GM18868 (cell line): Measurements from ENCODE around the gene FBXO31.
"Not testable (repeated sequence)": the region's sequence is repeated elsewhere in the genome, so short reads cannot be mapped to it uniquely, and the experiment has no call there.

Source experiments
- ATAC-seq: cut with Tn5 transposase; IDR thresholded peaks from one replicate; pipeline ENCODE4 v1.9.1; 2021; ENCODE audit warnings: mild to moderate bottlenecking, moderate library complexity; ENCODE audit not compliant: unreplicated experiment

The FBXO31 gene

DNA sequence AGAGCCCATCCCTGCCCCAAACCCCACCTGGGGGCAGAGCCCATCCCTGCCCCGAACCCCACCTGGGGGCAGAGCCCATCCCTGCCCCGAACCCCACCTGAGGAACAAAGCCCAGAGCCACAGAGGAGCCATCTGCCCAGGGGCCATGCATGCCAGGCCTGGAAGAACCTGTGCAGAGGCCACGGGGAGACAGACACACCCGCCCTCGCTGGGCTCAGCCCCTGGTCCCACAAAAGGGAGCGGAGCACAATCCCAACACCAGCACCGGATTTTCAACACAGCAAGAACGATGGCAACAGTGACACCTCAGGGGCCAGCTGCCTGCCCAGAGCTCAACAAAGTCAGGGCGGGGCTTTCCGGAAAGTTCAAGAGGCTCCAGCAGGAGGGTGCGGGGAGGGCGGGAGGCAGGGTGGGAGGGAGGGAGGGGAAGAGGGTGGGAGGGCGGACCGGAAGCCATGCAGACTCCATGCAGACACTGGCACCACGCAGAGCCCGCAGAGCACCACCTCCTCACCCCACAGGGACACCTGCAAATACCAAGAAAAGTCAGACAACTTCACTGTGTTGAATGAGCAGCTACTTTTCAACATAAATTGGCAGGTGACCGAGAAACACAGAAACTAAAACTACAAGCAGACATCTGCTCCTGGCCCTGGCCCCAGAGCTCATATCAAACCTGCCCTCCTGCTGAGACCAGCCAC lies 38.5 kb downstream of the FBXO31 start:
- ATAC-seq: no peak

DNA sequence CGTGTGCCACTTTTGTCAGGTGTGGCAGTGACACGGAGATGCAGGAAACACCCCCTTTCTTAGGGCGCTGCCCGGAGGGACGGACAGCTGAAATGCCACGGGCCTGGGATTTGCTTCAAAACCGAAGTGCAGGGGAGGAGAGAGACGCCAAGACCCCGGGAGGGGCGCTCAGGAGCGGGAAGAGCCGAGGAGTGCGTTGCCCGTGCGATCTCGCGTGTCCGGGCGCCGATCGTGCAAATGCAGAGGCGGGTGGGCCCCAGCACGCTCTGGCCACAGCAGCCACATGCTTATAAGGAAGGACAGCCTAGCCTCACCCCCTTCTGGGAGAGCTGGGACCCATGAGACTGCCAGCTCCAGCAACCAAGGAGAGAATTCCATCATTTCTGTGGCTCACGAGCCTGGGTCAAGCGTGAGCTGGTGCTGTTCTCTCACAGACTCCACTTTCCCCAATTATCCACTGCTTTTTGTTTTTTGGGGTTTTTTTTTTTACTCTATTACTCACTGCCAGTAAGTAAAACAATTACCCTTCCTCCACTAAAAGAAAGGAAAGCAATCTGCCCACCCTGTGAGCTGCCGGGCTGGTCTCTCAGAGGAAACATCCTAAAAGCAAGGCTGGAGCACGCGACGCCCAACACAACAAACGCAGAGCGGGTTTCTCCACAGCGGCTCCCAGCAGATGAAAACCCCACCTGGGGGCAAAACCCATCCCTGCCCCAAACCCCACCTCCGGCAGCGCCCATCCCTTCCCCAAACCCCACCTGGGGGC lies 39.2 kb downstream of the FBXO31 start:
- no peak for ATAC-seq

DNA sequence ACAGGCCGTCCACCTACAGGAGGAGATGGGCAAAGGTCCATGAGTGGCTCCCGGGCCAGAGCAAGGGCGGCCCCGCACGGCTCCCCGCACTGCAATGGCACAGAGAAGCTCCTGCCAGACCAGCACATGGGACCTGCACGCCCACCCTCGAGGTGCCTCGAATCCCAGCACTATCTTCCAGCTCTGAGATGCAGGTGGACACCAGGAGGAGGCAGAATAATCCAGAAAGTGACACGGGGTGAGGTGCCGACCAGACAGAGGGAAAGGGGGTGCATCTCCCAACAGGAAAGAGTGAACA lies 39.9 kb downstream of the FBXO31 start:
- no peak for ATAC-seq

DNA sequence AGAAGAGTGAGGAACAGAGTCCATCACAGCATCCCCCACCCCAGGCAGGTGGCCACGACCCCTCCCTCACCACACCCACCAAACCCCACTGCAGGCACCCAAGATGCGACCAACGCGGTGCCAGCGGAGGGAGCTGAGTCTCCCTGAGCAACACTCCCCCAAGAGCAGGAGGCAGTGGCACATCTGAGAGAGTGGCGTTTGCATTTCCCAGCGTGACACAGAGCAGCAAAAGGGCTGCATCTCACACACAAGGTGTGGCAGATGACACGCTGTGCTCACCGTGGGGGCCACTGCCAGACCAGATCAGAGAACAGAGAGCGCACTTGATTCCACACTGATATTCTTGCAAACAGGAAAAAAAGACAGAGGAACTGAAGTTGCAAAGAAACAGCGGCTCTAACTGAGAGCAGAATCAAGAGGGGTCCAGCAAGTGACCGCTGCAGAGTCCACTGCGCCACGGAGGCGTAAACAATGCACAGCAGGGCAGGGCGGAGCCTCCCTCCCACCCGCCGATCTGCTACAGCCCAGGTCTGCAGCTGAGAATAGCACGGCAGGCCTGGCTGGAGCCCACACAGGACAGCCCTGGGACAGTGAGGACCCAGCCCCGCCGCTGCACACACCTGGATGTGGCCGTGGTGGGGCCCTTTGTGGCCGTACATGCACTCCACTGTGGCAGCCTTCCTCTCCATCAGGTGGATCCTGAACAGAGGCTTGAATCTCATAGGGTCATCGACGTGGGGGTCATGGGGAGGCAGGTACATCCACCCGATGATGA lies 40.4 kb downstream of the FBXO31 start:
- no peak for ATAC-seq

DNA sequence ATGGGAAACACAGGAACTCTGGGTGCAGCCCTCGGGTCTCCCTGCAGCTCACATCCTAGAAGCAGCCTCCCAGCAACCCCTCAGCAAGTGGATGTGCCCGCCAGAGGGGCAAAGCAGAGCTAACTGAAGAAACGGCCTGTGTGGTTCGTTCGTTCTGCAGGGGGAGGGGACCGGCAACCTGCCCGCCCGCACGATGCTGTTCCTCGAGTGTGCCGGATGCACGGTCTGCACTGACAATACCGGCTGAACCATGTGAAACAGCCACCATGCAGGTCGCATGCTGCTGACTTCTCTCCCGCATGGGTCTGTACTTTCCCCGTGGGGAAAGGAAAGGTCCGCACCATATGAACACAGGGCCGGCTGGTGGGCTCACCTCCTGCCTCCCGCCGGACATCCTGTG lies 41.1 kb downstream of the FBXO31 start:
- no peak for ATAC-seq

DNA sequence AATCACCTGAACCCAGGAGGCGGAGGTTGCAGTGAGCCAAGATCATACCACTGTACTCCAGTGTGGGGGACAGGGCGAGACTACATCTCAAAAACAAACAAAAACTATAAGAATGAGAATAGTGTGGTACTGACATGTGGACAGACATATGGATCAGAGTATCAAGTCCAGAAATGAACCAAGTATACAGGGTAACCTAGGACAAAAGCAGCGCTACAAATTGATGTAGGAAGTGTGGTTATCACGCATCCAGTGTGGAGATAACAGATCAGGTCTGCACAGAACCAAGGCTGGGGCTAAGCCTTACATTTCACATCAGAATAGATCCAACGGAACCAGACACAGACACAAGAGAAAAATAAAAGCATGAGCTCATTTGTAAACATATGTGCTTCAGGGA lies 43.4 kb downstream of the FBXO31 start:
- ATAC-seq: no peak

DNA sequence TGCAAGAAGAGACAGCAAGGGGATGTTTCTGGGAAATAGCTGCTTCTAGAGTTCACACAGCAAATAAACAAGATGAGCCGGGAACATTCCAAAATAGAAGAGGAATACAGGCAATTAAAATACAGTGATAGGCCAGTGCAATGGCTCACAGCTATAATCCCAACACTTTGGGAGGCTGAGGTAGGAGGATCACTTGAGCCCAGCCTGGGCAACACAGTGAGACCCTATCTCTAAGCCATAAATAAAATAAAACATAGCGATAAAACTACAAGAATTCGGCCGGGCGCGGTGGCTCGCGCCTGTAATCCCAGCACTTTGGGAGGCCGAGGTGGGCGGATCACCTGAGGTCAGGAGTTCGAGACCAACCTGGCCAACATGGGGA lies 43.9 kb downstream of the FBXO31 start:
- not testable (repeated sequence) for ATAC-seq

DNA sequence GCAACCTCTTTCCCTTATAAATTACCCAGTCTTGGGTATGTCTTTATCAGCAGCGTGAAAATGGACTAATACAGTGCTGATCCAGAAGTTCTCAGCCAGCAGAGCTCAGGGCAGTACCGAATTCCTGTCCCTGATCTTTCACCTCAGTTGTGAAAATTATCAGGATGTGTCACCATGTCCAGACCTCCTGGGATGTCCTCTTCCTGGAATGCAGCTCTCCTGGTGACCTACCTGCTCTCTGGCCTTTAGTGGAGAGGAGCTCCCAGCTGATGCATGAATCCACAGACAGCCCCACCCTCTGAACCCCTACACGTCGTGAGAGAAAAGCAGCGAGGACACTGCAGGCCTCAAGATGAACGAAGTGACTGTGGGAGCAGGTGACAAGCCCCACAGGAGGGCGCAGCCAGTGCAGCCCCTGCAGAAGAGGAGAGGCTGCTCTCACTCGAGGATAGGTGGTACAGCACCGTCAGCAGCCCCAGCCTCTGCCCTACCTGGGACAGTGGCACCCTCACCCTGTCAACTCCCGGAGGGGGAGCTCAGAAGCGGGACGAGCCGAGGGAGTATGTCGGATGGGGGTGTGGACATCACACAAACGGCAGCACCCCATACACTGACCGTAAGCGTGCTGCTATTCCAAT lies 44.4 kb downstream of the FBXO31 start:
- ATAC-seq: no peak

DNA sequence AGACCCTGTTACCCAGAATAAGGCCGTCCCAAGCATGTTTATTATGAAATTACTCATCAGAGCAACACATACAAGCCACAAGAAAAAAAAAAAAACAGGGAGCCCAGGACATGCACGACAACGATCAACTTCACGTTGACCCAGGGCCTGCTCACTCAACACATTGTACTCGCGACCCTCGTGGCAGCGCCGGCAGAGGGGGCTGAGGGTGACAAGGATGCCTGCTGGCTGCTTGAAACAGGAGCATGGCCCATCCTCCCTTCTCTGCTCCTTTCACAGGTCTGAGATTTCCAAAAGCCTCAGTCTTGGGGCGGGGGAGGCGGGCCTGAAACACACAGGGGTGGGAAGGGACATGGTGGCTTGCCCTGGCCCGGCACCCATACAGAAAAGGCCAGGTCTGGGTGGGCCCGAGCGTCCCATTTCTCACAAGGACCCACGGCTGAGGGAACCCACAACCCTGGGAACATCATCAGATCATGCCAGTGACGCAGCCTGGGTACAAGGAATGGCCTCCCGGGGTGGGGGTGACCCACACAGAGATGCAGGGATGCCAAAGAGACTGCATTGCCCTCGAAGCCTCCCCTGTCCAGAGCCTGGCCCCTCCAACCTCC lies 45.3 kb downstream of the FBXO31 start:
- no peak for ATAC-seq

DNA sequence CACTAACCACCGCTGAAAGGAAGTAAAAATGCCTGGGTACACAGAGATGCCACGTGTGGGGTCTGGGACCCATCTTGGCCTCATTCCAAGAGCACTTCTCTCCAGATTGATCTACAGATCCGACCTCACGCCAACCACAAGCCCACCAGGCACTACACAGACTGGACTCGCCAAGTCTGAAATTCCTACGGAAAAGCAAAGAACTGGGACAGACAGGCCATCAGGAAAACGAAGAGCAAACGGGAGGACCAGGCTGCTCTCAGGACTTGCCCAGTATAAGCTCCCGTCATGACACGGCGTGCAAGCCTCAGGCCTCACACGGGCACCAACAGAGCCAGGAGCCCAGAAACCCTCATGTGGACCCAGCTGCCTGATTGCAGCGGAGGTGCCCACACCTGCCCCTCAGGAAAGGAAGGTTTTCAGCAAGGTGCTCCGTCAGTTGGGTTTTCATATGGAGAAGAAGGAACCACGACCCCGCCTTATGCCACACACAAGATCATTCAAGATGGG lies 46.3 kb downstream of the FBXO31 start:
- no peak for ATAC-seq

DNA sequence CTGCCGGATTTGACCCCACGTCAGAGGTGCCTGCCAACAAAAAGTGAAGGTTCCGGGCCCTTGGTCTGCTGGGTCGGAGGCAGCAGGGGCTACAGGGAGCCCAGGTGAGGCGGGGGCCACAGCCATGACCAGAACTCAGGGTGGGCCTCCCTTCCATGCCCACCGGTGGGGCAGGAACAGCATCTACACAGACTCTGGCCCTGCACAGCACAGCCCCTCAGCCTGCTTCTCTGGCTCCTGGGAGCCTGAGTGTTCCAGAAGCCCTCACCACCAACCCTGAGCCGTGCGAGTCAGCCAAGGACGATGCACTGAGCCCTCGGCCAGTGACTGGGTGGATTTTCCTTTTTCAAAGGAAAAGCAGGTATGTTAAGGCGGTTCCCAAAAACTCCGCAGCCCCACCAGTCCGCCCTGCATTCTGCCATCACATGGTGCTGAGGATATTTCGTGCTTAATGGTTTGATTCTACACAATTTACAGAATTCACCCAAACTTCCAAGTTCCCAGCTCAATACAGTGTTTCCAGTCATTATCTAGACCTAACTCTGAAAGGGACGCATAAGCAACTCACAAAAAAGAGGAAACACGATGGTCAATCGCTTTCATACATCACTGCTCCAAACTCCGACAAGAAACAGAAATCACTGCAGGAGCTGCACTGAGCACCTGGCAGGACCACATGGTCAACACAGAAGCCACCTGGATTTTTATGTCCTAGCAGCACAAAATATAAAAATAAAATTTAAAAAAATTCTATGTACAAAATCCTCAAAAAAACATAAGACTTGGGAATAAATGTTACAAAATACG lies 46.9 kb downstream of the FBXO31 start:
- no peak for ATAC-seq

DNA sequence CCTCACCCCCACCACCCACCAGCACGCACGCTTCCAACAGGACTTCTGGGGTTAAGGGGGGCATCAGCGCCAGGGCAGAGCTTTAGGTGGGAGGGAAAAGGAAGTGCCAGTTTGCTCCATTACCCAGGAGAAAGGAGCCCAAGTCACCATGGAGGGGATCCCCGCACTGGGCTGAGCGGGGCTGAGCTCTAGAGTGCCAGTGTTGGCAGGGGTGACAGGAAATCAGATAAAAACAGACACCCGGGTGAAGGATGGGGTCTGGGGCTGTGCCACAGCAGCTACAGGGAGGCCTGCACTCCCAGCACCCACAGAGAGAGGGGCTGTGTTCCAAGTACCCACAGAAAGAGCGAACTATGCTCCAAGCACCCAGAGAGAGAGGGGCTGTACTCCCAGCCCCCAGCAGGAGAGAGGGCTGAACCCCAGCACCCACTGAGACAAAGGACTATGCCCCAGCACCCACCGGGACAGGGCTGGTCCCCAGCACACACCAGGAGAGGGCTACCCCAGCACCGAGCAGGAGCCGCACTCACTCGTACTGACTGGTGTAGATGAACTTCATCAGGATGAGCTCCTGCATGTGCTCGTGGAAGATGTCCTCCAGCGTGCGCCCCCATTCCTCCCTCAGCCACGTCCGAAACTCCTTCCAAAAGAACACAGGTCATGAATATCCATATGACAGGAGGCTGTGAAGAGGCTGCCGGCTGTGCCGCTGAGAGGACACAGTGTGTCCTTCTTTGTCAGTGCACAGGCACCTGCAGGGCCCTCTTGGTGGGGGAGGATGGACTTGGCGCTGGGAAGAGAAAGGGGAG lies 47.7 kb downstream of the FBXO31 start:
- ATAC-seq: no peak

DNA sequence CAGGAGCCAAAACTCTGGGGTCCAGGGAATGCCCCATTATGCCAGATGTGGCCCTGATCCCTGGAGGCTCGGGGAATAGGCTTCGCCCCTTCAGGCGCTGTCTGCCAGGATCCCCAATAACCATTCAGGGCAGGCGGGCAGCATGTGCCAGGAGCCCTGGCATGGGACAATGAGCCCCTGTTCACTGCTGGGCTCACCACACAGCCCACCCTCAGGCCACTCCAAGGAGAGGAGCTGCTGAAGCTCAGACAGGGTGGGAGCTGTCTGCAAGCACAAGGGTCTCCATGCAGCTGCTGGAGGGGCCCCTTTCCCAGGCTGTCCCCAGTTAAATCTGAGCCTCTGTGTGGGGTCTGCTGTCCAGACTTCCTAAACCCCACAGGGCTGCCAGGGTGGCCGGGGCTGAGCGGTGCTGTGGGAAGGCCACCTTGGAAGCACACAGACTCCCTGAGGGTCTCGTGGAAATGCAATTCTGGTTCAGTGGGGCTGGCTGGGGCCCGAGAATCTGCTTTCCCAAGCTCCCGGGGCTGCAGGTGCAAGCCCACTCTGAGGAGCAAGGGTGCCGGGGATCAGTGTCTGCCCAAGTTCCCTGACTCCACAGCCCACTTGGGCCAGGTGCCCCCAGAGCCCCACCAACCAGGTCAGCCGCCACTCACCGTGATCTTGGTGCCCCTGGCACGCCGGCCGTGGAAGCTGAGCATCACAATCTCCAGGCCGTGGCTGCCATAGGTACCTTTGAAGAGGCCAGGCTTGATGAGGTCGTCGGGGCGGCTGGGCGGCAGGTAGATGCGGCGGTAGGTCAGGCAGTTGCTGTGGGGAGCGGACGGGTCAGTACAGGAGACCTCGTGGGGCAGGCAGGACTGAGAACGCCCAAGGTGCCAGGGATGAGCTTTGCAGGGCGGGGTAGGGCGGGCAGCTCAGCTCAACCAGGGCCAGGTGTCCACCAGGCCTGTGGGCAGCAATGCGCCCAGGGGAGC lies 48.6 kb downstream of the FBXO31 start:
- ATAC-seq: no peak

DNA sequence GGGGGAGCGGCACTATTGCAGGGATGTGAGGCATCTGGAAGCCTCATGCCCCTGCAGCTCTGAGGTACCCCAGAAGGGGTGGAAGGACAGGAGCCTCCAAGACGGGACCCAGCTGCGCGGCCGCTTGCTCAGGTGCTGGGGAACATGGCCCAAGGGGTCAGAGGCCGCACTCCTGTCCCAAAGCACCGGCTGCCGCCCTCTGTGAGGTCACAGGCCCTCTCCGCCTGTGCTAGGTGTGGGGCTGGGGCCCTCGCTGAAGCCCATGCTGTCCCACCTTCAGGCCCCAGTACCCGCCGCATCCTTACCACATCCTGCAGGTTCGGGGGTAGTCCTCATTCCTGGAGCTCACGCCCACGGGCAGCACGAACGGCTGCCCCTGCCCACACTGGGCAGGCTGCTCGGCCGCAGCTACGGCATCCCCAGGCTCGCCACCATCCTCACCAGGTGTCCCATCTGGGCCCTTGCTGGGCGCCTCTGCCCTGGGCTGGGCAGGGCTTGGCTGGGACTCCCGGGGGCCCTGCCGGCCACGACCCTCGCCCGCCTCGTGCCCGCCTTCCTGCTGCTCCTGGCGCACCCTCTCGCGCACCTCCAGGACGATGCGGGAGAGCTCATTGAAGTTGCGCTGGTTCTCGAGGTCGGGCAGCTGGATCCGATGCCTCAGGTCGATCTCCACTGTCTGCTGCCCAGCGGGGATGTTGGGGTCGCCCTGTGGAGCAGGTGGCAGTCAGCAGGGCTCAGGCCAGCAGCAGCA lies 49.8 kb downstream of the FBXO31 start:
- ATAC-seq: no peak

DNA sequence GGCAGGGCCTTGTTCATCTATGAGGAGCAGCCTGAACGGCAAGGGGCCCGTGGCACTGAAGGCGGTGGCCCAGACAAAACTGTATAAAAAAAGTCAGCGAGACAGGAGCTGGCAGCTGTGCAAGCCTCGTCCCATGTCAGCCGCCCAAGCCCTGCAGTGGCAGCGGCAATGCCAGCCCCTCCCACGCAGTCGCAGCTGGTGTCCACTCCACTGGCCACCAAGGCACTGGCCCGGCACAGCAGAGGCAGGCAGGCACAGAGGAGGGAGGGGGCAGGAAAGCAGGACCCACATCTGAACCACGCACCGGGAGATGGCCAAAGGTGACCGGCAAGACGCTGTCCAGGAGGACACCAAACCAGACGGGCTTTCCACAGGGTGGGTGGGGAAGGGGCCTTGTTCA lies 50.5 kb downstream of the FBXO31 start:
- ATAC-seq: no peak

DNA sequence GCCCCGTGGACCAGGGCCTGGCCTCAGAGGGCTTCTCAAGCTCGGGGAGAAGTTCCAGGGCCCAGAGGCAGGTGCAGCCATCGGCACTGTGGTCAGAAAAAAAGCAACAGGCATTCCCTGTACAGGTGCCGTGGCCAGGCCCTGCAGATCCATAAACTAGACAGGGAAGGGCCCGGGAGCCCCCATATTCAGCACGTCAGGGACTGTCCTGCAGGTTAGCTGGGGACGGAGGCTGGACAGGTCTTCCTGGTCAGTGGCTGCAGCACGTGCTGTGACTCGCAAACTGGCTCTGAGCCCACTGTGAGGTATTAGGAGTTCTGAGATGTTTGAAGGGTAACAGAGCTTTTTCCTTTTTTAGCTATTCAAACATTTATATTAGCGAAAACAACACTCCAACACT lies 51.4 kb downstream of the FBXO31 start:
- no peak for ATAC-seq

DNA sequence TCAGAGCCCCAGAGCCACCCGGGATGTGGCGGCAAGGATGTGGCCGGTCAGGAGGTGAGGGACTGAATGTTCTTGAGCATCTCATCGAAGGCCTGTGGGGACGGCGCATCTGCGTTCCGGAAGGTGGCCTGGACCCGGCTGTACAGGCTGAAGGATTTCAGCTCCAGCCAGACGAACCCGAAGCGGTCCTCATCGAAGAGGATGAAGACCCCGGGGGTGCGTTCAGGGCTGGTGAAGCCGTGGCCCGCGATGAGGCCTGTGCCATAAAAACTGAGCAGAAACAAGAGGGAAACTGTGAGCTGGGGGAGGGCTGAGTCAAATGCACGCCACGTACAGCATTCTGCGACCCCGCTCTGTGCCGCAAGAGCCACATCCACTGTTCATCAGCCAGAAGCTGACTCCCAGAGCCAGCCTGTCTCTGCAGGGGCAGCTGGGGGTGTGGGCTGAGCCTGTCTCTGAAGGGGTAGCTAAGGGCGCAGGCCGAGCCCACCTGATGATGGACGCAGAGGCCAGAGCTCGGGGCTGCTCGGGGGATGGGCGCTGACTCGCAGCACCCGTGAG lies 52.3 kb downstream of the FBXO31 start:
- no peak for ATAC-seq
